ENCODE measurements around the gene ABHD4. TPM values are rescaled to one million over a fixed set of nuclear protein-coding genes. Genes with fewer than 3 reads are reported as not detected.

Gene ABHD4
- total and polyA plus RNA-seq, 10 of the 15 experiments (the other 5 are each of a cell fraction or from before 2014, with no cell fraction given), result 5.4 to 28.7 (median 10.8) TPM

GRCh38 chr14:22552001-22552826, 45.9 kb upstream of the ABHD4 start (continued):
- TF ChIP-seq, protein P1, sequence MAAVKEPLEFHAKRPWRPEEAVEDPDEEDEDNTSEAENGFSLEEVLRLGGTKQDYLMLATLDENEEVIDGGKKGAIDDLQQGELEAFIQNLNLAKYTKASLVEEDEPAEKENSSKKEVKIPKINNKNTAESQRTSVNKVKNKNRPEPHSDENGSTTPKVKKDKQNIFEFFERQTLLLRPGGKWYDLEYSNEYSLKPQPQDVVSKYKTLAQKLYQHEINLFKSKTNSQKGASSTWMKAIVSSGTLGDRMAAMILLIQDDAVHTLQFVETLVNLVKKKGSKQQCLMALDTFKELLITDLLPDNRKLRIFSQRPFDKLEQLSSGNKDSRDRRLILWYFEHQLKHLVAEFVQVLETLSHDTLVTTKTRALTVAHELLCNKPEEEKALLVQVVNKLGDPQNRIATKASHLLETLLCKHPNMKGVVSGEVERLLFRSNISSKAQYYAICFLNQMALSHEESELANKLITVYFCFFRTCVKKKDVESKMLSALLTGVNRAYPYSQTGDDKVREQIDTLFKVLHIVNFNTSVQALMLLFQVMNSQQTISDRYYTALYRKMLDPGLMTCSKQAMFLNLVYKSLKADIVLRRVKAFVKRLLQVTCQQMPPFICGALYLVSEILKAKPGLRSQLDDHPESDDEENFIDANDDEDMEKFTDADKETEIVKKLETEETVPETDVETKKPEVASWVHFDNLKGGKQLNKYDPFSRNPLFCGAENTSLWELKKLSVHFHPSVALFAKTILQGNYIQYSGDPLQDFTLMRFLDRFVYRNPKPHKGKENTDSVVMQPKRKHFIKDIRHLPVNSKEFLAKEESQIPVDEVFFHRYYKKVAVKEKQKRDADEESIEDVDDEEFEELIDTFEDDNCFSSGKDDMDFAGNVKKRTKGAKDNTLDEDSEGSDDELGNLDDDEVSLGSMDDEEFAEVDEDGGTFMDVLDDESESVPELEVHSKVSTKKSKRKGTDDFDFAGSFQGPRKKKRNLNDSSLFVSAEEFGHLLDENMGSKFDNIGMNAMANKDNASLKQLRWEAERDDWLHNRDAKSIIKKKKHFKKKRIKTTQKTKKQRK (IDR thresholded peaks at IDR 0.05; ENCODE audit: low read depth, low read length), result no peak
- no peak for TF ChIP-seq TARDBP (IDR thresholded peaks at IDR 0.05; ENCODE audit: borderline replicate concordance)
- TF ChIP-seq TBL1XR1 (IDR thresholded peaks at IDR 0.05; ENCODE audit: low read depth, low read length), result no peak
- TF ChIP-seq, protein P2, sequence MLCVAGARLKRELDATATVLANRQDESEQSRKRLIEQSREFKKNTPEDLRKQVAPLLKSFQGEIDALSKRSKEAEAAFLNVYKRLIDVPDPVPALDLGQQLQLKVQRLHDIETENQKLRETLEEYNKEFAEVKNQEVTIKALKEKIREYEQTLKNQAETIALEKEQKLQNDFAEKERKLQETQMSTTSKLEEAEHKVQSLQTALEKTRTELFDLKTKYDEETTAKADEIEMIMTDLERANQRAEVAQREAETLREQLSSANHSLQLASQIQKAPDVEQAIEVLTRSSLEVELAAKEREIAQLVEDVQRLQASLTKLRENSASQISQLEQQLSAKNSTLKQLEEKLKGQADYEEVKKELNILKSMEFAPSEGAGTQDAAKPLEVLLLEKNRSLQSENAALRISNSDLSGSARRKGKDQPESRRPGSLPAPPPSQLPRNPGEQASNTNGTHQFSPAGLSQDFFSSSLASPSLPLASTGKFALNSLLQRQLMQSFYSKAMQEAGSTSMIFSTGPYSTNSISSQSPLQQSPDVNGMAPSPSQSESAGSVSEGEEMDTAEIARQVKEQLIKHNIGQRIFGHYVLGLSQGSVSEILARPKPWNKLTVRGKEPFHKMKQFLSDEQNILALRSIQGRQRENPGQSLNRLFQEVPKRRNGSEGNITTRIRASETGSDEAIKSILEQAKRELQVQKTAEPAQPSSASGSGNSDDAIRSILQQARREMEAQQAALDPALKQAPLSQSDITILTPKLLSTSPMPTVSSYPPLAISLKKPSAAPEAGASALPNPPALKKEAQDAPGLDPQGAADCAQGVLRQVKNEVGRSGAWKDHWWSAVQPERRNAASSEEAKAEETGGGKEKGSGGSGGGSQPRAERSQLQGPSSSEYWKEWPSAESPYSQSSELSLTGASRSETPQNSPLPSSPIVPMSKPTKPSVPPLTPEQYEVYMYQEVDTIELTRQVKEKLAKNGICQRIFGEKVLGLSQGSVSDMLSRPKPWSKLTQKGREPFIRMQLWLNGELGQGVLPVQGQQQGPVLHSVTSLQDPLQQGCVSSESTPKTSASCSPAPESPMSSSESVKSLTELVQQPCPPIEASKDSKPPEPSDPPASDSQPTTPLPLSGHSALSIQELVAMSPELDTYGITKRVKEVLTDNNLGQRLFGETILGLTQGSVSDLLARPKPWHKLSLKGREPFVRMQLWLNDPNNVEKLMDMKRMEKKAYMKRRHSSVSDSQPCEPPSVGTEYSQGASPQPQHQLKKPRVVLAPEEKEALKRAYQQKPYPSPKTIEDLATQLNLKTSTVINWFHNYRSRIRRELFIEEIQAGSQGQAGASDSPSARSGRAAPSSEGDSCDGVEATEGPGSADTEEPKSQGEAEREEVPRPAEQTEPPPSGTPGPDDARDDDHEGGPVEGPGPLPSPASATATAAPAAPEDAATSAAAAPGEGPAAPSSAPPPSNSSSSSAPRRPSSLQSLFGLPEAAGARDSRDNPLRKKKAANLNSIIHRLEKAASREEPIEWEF (IDR thresholded peaks at IDR 0.05; ENCODE audit: insufficient replicate concordance, low read depth, low read length), result no peak
- TF ChIP-seq NFIC (IDR thresholded peaks at IDR 0.05; ENCODE audit: low read depth, low read length), result no peak
- TF ChIP-seq MYB (IDR thresholded peaks at IDR 0.05; ENCODE audit: borderline replicate concordance, low read depth, low read length), result no peak
